ENCODE measurements around the gene PNPLA4. TPM values are rescaled to one million over a fixed set of nuclear protein-coding genes. Genes with fewer than 3 reads are reported as not detected.

The PNPLA4 gene, protein sequence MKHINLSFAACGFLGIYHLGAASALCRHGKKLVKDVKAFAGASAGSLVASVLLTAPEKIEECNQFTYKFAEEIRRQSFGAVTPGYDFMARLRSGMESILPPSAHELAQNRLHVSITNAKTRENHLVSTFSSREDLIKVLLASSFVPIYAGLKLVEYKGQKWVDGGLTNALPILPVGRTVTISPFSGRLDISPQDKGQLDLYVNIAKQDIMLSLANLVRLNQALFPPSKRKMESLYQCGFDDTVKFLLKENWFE
- 9.3 to 12.6 TPM (median 11.7 TPM) in 5 replicates for total RNA-seq (2022; extraction: Qiagen RNA extraction)

DNA sequence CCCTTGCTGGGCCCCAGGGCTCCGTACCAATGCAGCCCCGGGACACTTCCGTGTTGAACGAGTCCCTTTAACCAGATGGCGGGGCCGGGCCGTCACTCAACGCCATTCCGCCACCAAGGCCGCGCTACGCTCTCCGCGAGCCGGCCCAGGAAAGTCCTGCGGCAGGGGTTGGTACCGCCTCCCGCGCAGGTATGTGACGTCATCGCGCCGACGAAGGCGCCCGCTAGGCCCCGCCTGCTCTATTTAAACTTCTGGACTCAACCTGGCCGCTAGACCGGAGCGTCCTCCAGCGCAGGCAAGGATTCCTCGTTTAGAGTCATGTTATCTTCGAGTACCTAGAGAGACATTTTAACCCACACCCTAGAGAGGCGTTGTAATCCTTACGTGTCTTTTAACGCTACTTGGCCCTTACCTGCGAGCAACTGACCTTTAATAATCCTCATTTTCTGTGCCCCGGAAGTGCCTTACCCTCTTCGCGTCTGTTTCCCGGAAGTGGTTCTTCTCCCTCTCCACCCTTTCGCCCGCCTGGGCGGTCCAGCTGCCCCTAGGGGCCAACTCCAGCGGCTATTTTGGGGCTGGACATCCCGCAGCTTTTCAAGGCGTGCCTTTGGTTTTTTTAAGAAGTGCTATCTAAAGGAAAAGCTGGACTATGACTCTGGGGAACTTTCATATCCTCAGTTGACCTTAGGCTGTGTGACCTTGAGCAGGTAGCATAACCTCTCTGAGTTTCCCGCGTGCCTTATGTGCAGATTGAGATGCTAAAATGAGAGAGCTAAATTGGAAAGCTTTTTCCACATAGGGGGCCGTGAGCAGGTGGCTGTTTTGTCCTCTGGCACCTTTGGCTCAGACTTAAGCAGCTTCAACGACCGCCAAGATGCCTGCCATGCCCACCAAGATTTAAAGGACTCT lies at the start of gene PNPLA4:
PNPLA4 (minus strand) TSS at position 155 of the 909 bp plus-strand sequence. CDS start 1,294 bp downstream, outside the sequence.

Other genes with a start within 250 kb of the PNPLA4 start
- gene VCX, start 84.2 kb downstream of the PNPLA4 start, total RNA-seq (2022; extraction: Qiagen RNA extraction) = not detected in 5 replicates
- gene VCX2, start 243.9 kb upstream of the PNPLA4 start, total RNA-seq (2022; extraction: Qiagen RNA extraction) = not detected in 5 replicates

Measured in A549 treated with Hydrocortisone at 1 μM for 4 hours (cell line).